Mesenchymal stem cell (in vitro differentiated cells and primary cell): ENCODE measurements around the gene DHCR24.

Experiments used
- DNase-seq: peaks from one replicate; pipeline ENCODE4 v3.0.0-alpha.2; 2013
- H2AFZ ChIP-seq: one replicate; pipeline ENCODE4 v1.6.1; 2013; ENCODE audit warnings: low read depth, mild to moderate bottlenecking, control low read depth, inconsistent platforms, low read length, moderate library complexity
- H2AK5ac ChIP-seq: 2 replicates; pipeline ENCODE4 v1.6.1; 2013; ENCODE audit warnings: low read length, moderate library complexity, mild to moderate bottlenecking, inconsistent platforms; ENCODE audit not compliant: severe bottlenecking
- H2BK120ac ChIP-seq: one replicate; pipeline ENCODE4 v1.6.1; 2013; ENCODE audit warnings: low read depth, mild to moderate bottlenecking, inconsistent platforms, low read length, moderate library complexity
- H2BK12ac ChIP-seq, 2 experiments: one replicate each; pipeline ENCODE4 v1.6.1; 2013; ENCODE audit warnings: inconsistent platforms in 2 of 2, low read length in 2 of 2, mild to moderate bottlenecking in 2 of 2, moderate library complexity in 2 of 2, control low read depth in 1 of 2
- H2BK15ac ChIP-seq: one replicate; pipeline ENCODE4 v1.6.1; 2013; ENCODE audit warnings: mild to moderate bottlenecking, low read depth, inconsistent platforms; ENCODE audit not compliant: poor library complexity, severe bottlenecking
- H2BK5ac ChIP-seq: 2 replicates; pipeline ENCODE4 v1.6.1; 2013; ENCODE audit warnings: low read depth, mild to moderate bottlenecking, low read length, control low read depth, inconsistent platforms; ENCODE audit not compliant: poor library complexity, severe bottlenecking
- H3K14ac ChIP-seq, 2 experiments: one replicate each; pipeline ENCODE4 v1.6.1; 2013; ENCODE audit warnings: inconsistent platforms in 2 of 2, low read length in 2 of 2, control low read depth in 1 of 2, mild to moderate bottlenecking in 1 of 2, moderate library complexity in 1 of 2
- H3K18ac ChIP-seq, 2 experiments: one replicate each; pipeline ENCODE4 v1.6.1; 2013; ENCODE audit warnings: inconsistent platforms in 2 of 2, low read length in 2 of 2, control low read depth in 1 of 2, low read depth in 1 of 2, mild to moderate bottlenecking in 1 of 2
- H3K23ac ChIP-seq, 2 experiments: one replicate each; pipeline ENCODE4 v1.6.1; 2013; ENCODE audit warnings: inconsistent platforms in 2 of 2, low read length in 2 of 2, mild to moderate bottlenecking in 2 of 2, moderate library complexity in 2 of 2, control low read depth in 1 of 2
- H3K27ac ChIP-seq: 2 replicates; pipeline ENCODE4 v1.5.1; 2013; ENCODE audit warnings: mild to moderate bottlenecking, moderate library complexity, low read length, control low read depth, inconsistent platforms; ENCODE audit not compliant: poor library complexity, severe bottlenecking
- H3K27me3 ChIP-seq, 2 experiments: 2 replicates each; pipeline versions ENCODE4 v1.6.1 to v1.7.0; 2013; ENCODE audit warnings: low read length in 2 of 2, mild to moderate bottlenecking in 2 of 2, moderate library complexity in 2 of 2, control low read depth in 1 of 2, inconsistent platforms in 1 of 2; ENCODE audit not compliant: control insufficient read depth in 1 of 2, insufficient read depth in 1 of 2
- H3K36me3 ChIP-seq, 2 experiments: 2 replicates each; pipeline versions ENCODE4 v1.6.1 to v1.7.0; 2013; ENCODE audit warnings: low read length in 2 of 2, control low read depth in 1 of 2, inconsistent platforms in 1 of 2, low read depth in 1 of 2, mild to moderate bottlenecking in 1 of 2; ENCODE audit not compliant: insufficient read depth in 2 of 2, control insufficient read depth in 1 of 2
- H3K4ac ChIP-seq, 2 experiments: one replicate each; pipeline ENCODE4 v1.6.1; 2013; ENCODE audit warnings: inconsistent platforms in 2 of 2, low read length in 2 of 2, mild to moderate bottlenecking in 2 of 2, moderate library complexity in 2 of 2, control low read depth in 1 of 2, low read depth in 1 of 2
- H3K4me1 ChIP-seq: 2 replicates; pipeline ENCODE4 v1.6.1; 2013; ENCODE audit warnings: low read depth, low read length, control low read depth; ENCODE audit not compliant: control insufficient read depth, insufficient read depth
- H3K4me2 ChIP-seq: 2 replicates; pipeline ENCODE4 v1.6.1; 2013; ENCODE audit warnings: low read length, mild to moderate bottlenecking, inconsistent platforms; ENCODE audit not compliant: poor library complexity, severe bottlenecking
- H3K4me3 ChIP-seq, 2 experiments: 2 replicates each; pipeline versions ENCODE4 v1.5.1 to v1.7.0; 2013; ENCODE audit warnings: low read length in 2 of 2, mild to moderate bottlenecking in 2 of 2, control low read depth in 1 of 2, low read depth in 1 of 2; ENCODE audit not compliant: insufficient read depth in 1 of 2
- H3K79me1 ChIP-seq: replicated peaks from 2 replicates; pipeline ENCODE4 v1.6.1; 2013; ENCODE audit warnings: mild to moderate bottlenecking, control low read depth, low read length, inconsistent platforms; ENCODE audit not compliant: poor library complexity, severe bottlenecking
- H3K9ac ChIP-seq: 2 replicates; pipeline ENCODE4 v1.7.0; 2013; ENCODE audit warnings: mild to moderate bottlenecking, low read length, moderate library complexity
- H3K9me3 ChIP-seq: 2 replicates; pipeline ENCODE4 v1.7.0; 2013; ENCODE audit warnings: mild to moderate bottlenecking, low read length; ENCODE audit not compliant: control insufficient read depth
- H4K8ac ChIP-seq: one replicate; pipeline ENCODE4 v1.6.1; 2013; ENCODE audit warnings: inconsistent platforms, mild to moderate bottlenecking, low read length, moderate library complexity
- H4K91ac ChIP-seq: one replicate; pipeline ENCODE4 v1.6.1; 2013; ENCODE audit warnings: mild to moderate bottlenecking, low read length, inconsistent platforms
- WGBS: methylation state at CpG from one replicate; pipeline ENCODE4 v1.1.7; 2013; ENCODE audit warnings: mixed read lengths; 5-methylcytosine and 5-hydroxymethylcytosine counted together

The DHCR24 gene

GRCh38 chr1:54931275-54931840 is 44.4 kb upstream of the DHCR24 start:
- Histone ChIP-seq H4K91ac (no peak overlapping the region), H3K27ac (no peak overlapping the region), H3K4me3 (no peak overlapping the region), H3K18ac (no peak overlapping the region), H3K4me1 (peaks cover 8% of the 10 kb centered on the region), H2BK12ac (no peak overlapping the region), H3K36me3 (no peaks in the 10 kb centered on the region), H3K27me3 (no peaks in the 10 kb centered on the region), H3K4me2 (no peak overlapping the region), H4K8ac (no peak overlapping the region), H3K9me3 (no peaks in the 10 kb centered on the region), H3K14ac (no peak overlapping the region), H3K23ac (no peak overlapping the region), H3K9ac (no peak overlapping the region), H3K4ac (no peak overlapping the region), H2BK15ac (no peak overlapping the region), H2BK120ac (no peak overlapping the region), H2BK5ac (no peak overlapping the region), H2AFZ (no peak overlapping the region), H3K79me1 (no peaks in the 10 kb centered on the region), H2AK5ac (no peak overlapping the region)
- WGBS, result no CpG with 5 or more reads among the region's 1 CpG
- no peak for DNase-seq

GRCh38 chr1:54929700-54930099 is 42.7 kb upstream of the DHCR24 start:
- H3K9me3 ChIP-seq, result no peaks in the 10 kb centered on the region
- no peak overlapping the region for H3K4me2 ChIP-seq
- H2BK5ac ChIP-seq, result no peak overlapping the region
- no peak overlapping the region for H3K23ac ChIP-seq
- no peak overlapping the region for H2BK120ac ChIP-seq
- H3K14ac ChIP-seq, result no peak overlapping the region
- H3K27ac ChIP-seq, result no peak overlapping the region
- DNase-seq, result no peak
- H3K36me3 ChIP-seq, result no peaks in the 10 kb centered on the region
- no peak overlapping the region for H2AK5ac ChIP-seq
- H3K18ac ChIP-seq, result no peak overlapping the region
- H3K9ac ChIP-seq, result no peak overlapping the region
- H3K4ac ChIP-seq, result no peak overlapping the region
- H3K27me3 ChIP-seq, result no peaks in the 10 kb centered on the region
- no peak overlapping the region for H4K8ac ChIP-seq
- H4K91ac ChIP-seq, result no peak overlapping the region
- H2BK15ac ChIP-seq, result no peak overlapping the region
- no peak overlapping the region for H2AFZ ChIP-seq
- H3K4me1 ChIP-seq, result peaks cover 6% of the 10 kb centered on the region
- no peak overlapping the region for H2BK12ac ChIP-seq
- H3K79me1 ChIP-seq, result no peaks in the 10 kb centered on the region
- H3K4me3 ChIP-seq, result no peak overlapping the region

GRCh38 chr1:54928327-54928726 is 41.3 kb upstream of the DHCR24 start:
- DNase-seq, result no peak
- Histone ChIP-seq H2BK120ac (no peak overlapping the region), H3K18ac (peak overlapping the region in 1 of 2 experiments; percentile 8), H3K9ac (no peak overlapping the region), H2AK5ac (peak overlapping the region; percentile 15), H4K8ac (no peak overlapping the region), H2BK12ac (no peak overlapping the region), H3K36me3 (no peaks in the 10 kb centered on the region), H2AFZ (no peak overlapping the region), H3K9me3 (no peaks in the 10 kb centered on the region), H4K91ac (no peak overlapping the region), H2BK5ac (no peak overlapping the region), H3K27me3 (peaks cover 0 to 5% of the 10 kb centered on the region in 2 experiments), H3K4me2 (no peak overlapping the region), H3K27ac (no peak overlapping the region), H3K4me1 (peaks cover 6% of the 10 kb centered on the region), H3K4ac (no peak overlapping the region), H3K4me3 (no peak overlapping the region), H3K14ac (no peak overlapping the region), H3K23ac (no peak overlapping the region), H2BK15ac (no peak overlapping the region), H3K79me1 (no peaks in the 10 kb centered on the region)
- WGBS, result 100% methylated on average over 1 of the region's 2 CpGs

- 95% methylated on average over 7 of the region's 8 CpGs for WGBS
- H2AFZ ChIP-seq, result no peak overlapping the region
- no peak overlapping the region for H3K4ac ChIP-seq
- H3K23ac ChIP-seq, result no peak overlapping the region
- no peak overlapping the region for H2BK120ac ChIP-seq
- no peak overlapping the region for H4K91ac ChIP-seq
- no peak overlapping the region for H3K9ac ChIP-seq
- H2BK12ac ChIP-seq, result no peak overlapping the region
- peaks cover 6% of the 10 kb centered on the region for H3K4me1 ChIP-seq
- peak overlapping the region; percentile 31 for H2AK5ac ChIP-seq
- no peak overlapping the region for H2BK5ac ChIP-seq
- H4K8ac ChIP-seq, result no peak overlapping the region
- H3K14ac ChIP-seq, result no peak overlapping the region
- no peak overlapping the region for H3K4me3 ChIP-seq
- peak; percentile 59 for DNase-seq
- no peaks in the 10 kb centered on the region for H3K79me1 ChIP-seq
- no peak overlapping the region for H3K4me2 ChIP-seq
- H3K18ac ChIP-seq, result peak overlapping the region in 1 of 2 experiments; percentile 8
- H3K27ac ChIP-seq, result peak overlapping the region; percentile 21
- no peak overlapping the region for H2BK15ac ChIP-seq
- no peaks in the 10 kb centered on the region for H3K9me3 ChIP-seq
- H3K27me3 ChIP-seq, result peaks cover 0 to 5% of the 10 kb centered on the region in 2 experiments
- no peaks in the 10 kb centered on the region for H3K36me3 ChIP-seq
Observed at GRCh38 chr1:54927472-54928240, 40.7 kb upstream of the DHCR24 start.
